Measurements from ENCODE around the gene CLCN5.

CLCN5 gene

GRCh38 chrX:49922291-49923241 lies at the start of gene CLCN5:
CLCN5 (plus strand) TSS chrX:49922596; CDS start chrX:49925299, 2,703 bp downstream.
- peak; percentile 77 for DNase-seq (ENCODE audit: low read depth, low spot score)

GRCh38 chrX:49876750-49877149 lies 45.6 kb upstream of the CLCN5 start:
- DNase-seq (ENCODE audit: low read depth, low spot score): no peak

DNA sequence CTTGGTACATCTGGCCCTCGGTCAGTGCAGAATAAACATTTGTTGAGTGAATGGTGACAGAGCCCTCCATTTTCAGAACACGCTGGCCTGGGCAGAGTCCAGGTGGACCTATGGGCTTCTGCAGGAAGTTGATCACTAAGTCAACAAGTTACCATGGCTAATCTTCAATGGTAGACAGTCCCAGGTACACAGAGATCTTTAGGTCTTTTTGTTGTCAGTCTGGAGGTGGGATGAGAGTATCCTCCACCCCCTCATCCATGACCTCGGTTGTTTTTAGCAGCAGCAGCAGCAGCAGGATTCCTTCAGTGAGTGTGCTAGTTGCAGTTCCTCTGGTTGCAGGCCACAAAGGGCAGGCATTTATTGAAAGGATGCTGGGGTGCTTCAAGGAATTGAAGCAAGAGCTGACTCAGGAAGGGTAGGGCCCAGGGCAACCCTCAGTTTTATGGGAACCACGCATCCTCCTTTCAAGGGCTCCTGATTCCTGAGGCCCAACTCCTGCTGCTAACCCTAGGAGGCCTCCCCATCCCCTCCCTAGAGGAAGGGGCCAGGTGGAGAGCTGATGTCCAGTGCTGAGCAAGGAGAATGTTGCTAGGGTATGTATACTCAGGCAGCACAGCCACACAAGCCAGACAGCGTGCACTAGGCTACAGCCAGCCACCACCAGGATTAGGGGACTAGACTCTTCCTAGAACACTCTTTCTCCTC lies 44.8 kb upstream of the CLCN5 start:
- no peak for DNase-seq (ENCODE audit: low read depth, low spot score)

GRCh38 chrX:49878128-49878833 lies 44.1 kb upstream of the CLCN5 start:
- DNase-seq (ENCODE audit: low read depth, low spot score): no peak

DNA sequence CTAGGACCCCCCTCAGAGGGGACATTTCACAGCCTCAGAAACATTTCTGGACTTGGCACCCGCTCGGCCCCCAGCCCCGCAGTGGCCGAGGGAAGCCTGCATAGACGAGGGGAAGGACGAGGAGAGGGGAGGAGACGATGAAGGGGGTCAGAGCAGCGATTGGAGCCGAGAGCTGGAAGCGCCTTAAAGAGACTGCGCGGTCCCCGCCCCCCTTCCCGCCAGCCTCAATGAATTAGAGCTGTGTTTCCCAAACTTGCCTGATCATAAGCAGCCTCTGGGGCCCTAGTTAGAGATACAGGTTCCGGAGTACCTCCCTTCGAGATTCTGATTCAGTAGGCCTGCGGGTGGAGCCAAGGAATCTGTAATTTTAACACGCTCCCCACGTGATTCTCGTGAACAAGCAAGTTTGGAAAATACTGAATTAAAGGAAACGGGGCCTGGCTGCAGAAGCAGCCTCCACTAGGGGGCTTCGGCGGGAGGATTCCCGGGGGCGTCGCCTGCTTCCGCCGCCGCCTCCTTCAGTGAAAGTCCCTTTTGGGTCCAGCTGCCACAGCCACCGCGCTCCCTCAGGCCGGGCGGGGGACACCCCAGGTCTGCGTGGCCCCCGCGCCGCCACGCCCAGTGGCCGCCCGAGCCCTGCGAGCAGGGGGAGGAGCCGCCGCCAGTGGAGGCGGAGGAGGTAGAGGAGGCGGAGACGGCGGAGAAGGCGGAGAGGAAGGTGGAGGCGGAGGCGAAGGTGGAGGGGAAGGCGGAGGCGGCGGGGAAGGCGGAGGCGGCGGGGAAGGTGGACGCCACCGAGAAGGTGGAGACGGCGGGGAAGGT lies 43.4 kb upstream of the CLCN5 start, which contains the start of gene USP27X:
USP27X (plus strand) TSS at position 651 of the 822 bp plus-strand sequence. CDS start 824 bp downstream, outside the sequence.
- DNase-seq (ENCODE audit: low read depth, low spot score): peak; percentile 51

- no peak for DNase-seq (ENCODE audit: low read depth, low spot score)
These were observed 42.6 kb upstream of the CLCN5 start for GRCh38 chrX:49879656-49880277.

DNA sequence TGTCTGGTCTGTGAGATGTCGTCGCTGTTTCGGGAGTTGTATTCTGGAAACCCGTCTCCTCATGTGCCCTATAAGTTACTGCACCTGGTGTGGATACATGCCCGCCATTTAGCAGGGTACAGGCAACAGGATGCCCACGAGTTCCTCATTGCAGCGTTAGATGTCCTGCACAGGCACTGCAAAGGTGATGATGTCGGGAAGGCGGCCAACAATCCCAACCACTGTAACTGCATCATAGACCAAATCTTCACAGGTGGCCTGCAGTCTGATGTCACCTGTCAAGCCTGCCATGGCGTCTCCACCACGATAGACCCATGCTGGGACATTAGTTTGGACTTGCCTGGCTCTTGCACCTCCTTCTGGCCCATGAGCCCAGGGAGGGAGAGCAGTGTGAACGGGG lies 41.7 kb upstream of the CLCN5 start:
- no peak for DNase-seq (ENCODE audit: low read depth, low spot score)

GRCh38 chrX:49884290-49884862 lies 38.0 kb upstream of the CLCN5 start:
- no peak for DNase-seq (ENCODE audit: low read depth, low spot score)

DNA sequence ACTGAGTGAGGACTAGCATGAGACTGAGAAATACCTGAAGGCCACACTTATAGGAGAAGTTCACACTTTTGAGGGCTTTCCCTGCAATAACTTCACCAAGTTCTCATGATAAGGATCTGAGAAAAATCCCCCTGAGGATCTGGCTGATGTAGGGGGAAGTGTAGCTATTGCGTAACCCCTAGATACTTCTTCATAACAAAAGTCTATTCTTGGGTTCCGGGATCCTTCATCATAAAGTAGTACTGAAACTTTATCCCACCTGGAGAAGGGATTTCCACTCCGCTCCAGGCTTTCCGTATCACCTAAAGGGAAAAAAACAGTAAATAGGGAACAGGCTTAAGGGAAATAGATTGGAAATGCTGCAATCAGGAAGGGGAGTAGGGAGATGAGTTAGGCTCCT lies 29.9 kb upstream of the CLCN5 start:
- DNase-seq (ENCODE audit: low read depth, low spot score): no peak

- no peak for DNase-seq (ENCODE audit: low read depth, low spot score)
These were observed 25.4 kb upstream of the CLCN5 start for GRCh38 chrX:49896951-49897350.

DNA sequence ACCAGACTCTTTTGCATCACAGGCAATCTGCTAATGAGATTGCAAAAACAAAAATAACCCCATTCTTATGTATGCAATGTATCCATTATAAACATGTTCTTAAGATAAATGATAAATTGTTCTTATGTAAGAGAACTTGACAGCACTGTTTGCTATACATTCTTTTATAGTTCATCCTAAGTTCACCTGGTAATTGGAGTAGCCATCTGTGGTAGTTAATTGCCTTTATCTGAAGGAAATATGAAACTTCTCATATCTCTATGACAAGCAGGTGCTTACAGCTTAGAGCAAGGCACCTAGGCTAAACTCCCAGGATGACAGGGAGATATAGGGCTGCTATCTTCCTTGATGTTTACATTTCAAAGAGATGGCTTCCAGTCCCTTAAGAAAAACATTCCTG lies 21.3 kb upstream of the CLCN5 start:
- no peak for DNase-seq (ENCODE audit: low read depth, low spot score)

DNA sequence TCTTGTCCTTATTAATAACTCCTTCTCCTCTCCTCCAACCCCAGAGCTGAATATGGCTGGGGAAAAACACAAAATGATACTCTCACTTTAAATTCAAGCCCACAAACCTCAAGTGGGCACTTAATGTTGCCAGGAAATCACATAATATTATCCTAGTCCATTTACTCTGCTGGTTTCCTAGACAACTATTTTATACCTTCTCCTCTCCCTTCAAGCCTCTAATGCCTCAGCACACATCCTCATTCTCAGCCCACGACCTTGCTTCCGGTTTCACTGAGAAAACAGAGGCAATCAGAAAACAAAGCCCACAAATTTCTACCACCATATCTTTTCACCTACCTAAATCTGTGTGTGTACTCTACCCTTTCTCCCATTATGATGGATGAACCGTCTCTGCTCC lies 12.1 kb upstream of the CLCN5 start:
- no peak for DNase-seq (ENCODE audit: low read depth, low spot score)

GRCh38 chrX:49912086-49912485 lies 10.3 kb upstream of the CLCN5 start:
- no peak for DNase-seq (ENCODE audit: low read depth, low spot score)

- no peak for DNase-seq (ENCODE audit: low read depth, low spot score)
These were observed 9.5 kb upstream of the CLCN5 start for GRCh38 chrX:49912861-49913260.

GRCh38 chrX:49915361-49916222 lies 6.8 kb upstream of the CLCN5 start:
- no peak for DNase-seq (ENCODE audit: low read depth, low spot score)

DNA sequence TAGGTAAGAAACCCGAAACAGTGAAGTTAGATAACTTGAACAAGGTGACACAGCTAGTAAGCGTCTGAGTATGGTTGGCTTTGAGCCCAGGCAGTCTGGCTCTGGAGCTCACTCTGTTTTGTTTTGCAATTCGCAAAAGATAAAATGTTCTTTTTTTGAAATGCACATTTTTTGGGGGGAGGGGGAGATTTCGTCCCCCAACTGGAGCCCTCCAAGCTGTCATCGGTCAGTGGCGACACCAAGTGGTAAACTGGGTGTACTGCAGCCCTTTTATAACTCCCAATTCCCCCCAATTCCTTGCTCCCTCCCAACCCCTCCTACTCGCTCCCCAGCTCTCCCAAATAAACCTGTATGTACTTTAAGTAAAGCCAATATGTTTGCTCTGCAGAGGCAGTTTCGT lies 2.8 kb upstream of the CLCN5 start:
- no peak for DNase-seq (ENCODE audit: low read depth, low spot score)

- no peak for DNase-seq (ENCODE audit: low read depth, low spot score)
These were observed 1.3 kb upstream of the CLCN5 start for GRCh38 chrX:49921109-49921508.

DNA sequence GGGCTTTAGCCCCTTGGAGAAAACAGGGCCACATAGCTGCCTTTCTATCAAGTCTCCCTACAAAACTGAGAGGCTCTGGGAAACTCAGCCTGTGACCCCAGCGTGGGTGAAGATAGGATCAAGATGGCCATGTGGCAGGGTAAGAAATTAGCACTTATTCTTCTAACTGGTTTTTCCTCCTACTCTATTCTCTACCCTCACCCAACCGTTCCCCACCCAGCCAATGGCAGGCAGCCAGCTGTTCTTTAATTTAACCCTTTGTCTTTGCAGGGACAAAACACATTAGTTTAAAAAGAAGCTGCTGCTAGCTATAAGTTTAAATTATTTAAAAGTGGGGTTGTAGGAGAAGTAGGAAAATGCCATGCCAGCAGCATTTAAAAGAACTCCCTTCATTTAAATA lies 2.8 kb downstream of the CLCN5 start:
- no peak for DNase-seq (ENCODE audit: low read depth, low spot score)

GRCh38 chrX:49930039-49930438 lies 7.6 kb downstream of the CLCN5 start:
- no peak for DNase-seq (ENCODE audit: low read depth, low spot score)

All from smooth muscle cell of the brain vasculature (primary cell).